ENCODE results near the gene USP6.
"Not testable (repeated sequence)": the region's sequence is repeated elsewhere in the genome, so short reads cannot be mapped to it uniquely, and the experiment has no call there.

The USP6 gene

GRCh38 chr17:5134571-5134970 is 18.7 kb downstream of the USP6 start:
- not testable (repeated sequence) for DNase-seq

GRCh38 chr17:5135131-5135712 is 19.4 kb downstream of the USP6 start:
- DNase-seq = peak in 1 of 58 donors; percentile 4

GRCh38 chr17:5135726-5136579 is 20.1 kb downstream of the USP6 start:
- DNase-seq = no peak

DNA sequence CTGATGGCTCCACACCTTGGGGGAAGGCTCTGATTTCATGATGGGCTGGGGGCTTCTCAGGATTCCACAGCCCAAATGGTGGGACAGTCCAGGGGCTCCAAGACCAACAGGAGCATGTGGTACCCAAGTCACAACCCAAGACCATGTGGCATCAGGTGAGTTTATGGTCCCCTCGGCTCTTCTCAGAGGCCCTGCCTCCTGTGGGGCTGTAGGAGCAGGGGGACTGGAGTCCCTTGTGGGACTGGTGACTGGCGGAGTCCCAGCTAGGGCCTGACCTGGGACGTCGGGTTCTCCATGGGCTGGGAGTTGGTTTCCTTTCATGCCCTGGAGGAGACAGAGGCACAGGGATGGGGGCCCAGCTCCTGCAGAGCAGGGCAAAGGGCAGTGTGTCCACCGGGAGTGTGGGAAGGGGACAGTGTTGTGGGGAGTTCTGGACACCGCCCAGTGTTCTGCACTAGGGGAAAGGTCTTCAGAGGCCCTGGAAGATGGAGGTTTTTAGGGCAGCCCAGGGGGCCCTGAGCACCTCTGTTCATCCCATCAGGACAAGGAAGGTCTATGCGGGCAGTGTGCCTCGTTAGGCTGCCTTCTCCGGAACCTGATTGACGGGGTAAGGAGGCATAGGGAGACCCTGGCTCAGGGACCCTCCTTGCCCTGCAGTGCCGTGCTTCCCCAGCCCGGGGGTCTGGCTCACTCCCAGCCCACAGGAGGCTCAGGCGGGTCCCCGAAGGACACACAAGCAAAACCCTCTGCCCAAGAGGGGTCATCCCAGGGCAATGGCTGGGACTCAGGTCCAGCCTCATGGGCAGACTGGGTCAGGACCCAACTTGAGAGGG is 21.0 kb downstream of the USP6 start:
- DNase-seq = not testable (repeated sequence)

- not testable (repeated sequence) for DNase-seq
Measured at GRCh38 chr17:5137511-5138197, 21.8 kb downstream of the USP6 start.

DNA sequence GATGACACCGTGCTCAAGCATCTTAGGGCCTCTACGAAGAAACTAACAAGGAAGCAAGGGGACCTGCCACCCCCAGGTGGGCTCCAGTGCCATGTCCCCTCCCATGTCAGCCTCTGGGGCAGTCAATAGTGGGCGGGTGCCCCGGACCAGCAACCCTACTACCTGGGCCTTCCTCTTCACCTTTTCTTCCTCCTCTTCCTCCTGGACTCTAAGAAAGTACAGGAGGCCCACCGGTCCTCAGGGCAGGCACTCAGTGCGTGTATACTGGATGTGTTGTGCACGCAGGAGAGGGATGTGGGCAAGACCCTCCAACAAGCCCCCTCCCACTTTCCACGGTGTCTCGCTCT is 22.3 kb downstream of the USP6 start:
- DNase-seq = not testable (repeated sequence)

- DNase-seq = no peak
Measured at GRCh38 chr17:5138616-5139457, 23.0 kb downstream of the USP6 start.

DNA sequence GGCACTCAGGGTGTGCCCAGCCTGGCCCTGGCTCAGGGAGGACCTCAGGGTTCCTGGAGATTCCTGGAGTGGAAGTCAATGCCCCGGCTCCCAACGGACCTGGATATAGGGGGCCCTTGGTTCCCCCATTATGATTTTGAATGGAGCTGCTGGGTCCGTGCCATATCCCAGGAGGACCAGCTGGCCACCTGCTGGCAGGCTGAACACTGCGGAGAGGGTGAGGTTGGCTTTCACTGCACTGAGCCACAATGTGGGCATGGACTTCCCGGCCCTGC is 23.6 kb downstream of the USP6 start:
- DNase-seq = no peak

- DNase-seq = not testable (repeated sequence)
Measured at GRCh38 chr17:5142877-5143276, 27.0 kb downstream of the USP6 start.

GRCh38 chr17:5146122-5146521 is 30.3 kb downstream of the USP6 start:
- not testable (repeated sequence) for DNase-seq

- not testable (repeated sequence) for DNase-seq
Measured at GRCh38 chr17:5160702-5161101, 44.9 kb downstream of the USP6 start.

GRCh38 chr17:5161793-5162192 is 46.0 kb downstream of the USP6 start:
- DNase-seq = not testable (repeated sequence)

- DNase-seq = no peak
Measured at GRCh38 chr17:5164436-5164835, 48.6 kb downstream of the USP6 start.

GRCh38 chr17:5165791-5166564 is 50.1 kb downstream of the USP6 start:
- DNase-seq = not testable (repeated sequence)

DNA sequence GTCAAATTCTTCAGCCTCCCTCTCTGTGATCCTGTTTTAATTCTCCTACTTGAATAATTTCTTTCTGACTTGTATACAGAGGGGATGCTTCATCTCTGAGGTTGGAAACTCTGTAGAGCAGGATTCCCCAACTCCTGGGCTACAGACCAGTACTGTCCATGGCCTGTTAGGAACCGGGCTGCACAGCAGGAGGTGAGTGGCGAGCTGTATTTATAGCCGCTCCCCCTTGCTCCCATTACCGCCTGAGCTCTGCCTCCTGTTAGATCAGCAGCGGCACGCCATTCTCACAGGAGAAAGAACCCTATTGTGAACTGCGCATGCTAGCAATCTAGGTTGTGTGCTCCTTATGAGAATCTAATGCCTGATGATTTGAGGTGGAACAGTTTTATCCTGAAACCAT is 59.2 kb downstream of the USP6 start:
- not testable (repeated sequence) for DNase-seq

GRCh38 chr17:5179003-5179402 is 63.2 kb downstream of the USP6 start:
- no peak for DNase-seq

DNA sequence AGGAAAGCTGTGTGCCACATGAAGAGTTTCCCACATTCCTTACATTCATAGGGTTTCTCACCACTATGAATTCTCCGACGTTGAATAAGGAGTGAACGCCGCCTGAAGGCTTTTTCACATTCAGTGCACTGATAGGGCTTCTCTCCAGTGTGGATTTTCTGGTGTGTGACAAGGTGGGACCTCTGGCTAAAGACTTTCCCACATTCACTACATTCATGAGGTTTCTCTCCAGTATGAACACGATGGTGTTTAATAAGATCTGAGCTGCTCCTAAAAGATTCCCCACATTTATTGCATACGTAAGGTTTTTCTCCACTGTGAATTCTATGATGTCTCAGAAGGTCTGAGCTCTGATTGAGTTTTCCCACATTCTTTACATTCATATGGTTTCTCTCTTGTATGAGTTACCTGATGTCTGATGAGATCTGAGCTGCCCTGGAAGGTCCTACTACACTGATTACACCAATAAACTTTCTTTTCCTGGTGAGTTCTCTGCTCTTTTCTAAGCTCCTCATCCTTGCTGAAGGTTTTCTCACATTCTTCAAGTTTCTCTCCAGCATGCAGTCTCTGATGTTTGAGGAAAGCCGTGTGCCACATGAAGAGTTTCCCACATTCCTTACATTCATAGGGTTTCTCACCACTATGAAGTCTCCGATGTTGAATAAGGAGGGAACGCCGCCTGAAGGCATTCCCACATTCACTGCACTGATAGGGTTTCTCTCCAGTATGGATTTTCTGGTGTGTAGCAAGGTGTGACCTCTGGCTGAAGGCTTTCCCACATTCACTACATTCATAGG is 65.9 kb downstream of the USP6 start:
- DNase-seq = no peak

DNA sequence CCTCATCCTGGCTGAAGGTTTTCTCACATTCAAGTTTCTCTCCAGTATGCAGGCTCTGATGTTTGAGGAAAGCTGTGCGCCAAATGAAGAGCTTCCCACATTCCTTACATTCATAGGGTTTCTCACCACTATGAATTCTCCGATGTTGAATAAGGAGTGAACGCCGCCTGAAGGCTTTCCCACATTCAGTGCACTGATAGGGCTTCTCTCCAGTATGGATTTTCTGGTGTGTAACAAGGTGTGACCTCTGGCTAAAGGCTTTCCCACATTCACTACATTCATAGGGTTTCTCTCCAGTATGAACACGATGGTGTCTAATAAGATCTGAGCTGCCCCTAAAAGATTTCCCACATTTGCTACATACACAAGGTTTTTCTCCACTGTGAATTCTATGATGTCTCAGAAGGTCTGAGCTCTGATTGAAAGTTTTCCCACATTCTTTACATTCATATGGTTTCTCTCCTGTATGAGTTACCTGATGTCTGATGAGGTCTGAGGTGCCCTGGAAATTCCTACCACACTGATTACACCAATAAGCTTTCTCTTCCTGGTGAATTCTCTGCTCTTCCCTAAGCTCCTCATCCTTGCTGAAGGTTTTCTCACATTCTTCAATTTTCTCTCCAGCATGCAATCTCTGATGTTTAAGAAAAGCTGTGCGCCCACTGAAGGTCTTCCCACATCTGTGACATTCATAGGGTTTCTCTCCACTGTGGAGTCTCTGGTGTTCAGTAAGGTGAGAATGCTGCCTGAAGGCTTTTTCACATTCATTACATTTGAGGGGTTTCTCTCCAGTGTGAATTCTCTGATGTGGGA is 67.0 kb downstream of the USP6 start:
- no peak for DNase-seq
